Calu3 (cell line): ENCODE results near the gene MEGF9. TPM values are rescaled to one million over a fixed set of nuclear protein-coding genes. Genes with fewer than 3 reads are reported as not detected.

Experiments
- BruUV-seq: library from RNA; stranded (reverse); fragments of 400-500 nt; replicated peaks from 2 replicates; lab custom pipeline; 2021; lab: Mats Ljungman, UMichigan
- CTCF ChIA-PET: fragments of 300-600 bp; sonication (Branson Sonifier 250); formaldehyde crosslinking; loops from one replicate; lab custom pipeline; 2022; ENCODE audit warnings: antibody characterized with exemption; lab: Charles Lee
- DNase-seq: peaks from one replicate; pipeline ENCODE4 v3.0.0; 2022
- H3K27ac Mint-ChIP-seq: one replicate; pipeline ENCODE4 v1.8.0; 2022; ENCODE audit warnings: mixed read lengths; ENCODE audit not compliant: unreplicated experiment
- H3K27me3 Mint-ChIP-seq: one replicate; pipeline ENCODE4 v1.8.0; 2022; ENCODE audit warnings: mixed read lengths; ENCODE audit not compliant: unreplicated experiment
- H3K36me3 Mint-ChIP-seq: one replicate; pipeline ENCODE4 v1.8.0; 2022; ENCODE audit warnings: mild to moderate bottlenecking, moderate library complexity, mixed read lengths; ENCODE audit not compliant: insufficient read depth, unreplicated experiment
- H3K4me1 Mint-ChIP-seq: one replicate; pipeline ENCODE4 v1.8.0; 2022; ENCODE audit warnings: mild to moderate bottlenecking, low read depth, mixed read lengths; ENCODE audit not compliant: unreplicated experiment
- H3K4me3 Mint-ChIP-seq: one replicate; pipeline ENCODE4 v1.8.0; 2022; ENCODE audit warnings: mild to moderate bottlenecking, low read depth, moderate library complexity, mixed read lengths; ENCODE audit not compliant: unreplicated experiment
- H3K9me3 Mint-ChIP-seq: one replicate; pipeline ENCODE4 v1.8.0; 2022; ENCODE audit warnings: low read depth, mixed read lengths; ENCODE audit not compliant: unreplicated experiment
- CTCF ChIP-seq: fragments of 200-600 bp; IDR thresholded peaks from one replicate; pipeline ENCODE4 v1.8.0; 2022; ENCODE audit warnings: antibody characterized with exemption; ENCODE audit not compliant: unreplicated experiment
- intact Hi-C: fragments of 100-400 bp; cut with micrococcal nuclease; formaldehyde crosslinking; loops from one replicate; pipeline ENCODE4 v1.10.0; 2022; ENCODE audit not compliant: unreplicated experiment
- total RNA-seq: library from RNA; stranded (reverse); gene quantifications from 2 replicates; pipeline ENCODE4 v1.2.3, GENCODE V29; 2022

MEGF9 gene
- total RNA-seq, 1 experiment from 2014 or later, result 7.1 TPM

- no peak for TF ChIP-seq CTCF
- Mint-ChIP-seq H3K4me3 (no peak overlapping the region), H3K36me3 (peaks cover 21% of the 10 kb centered on the region), H3K4me1 (peaks cover 23% of the 10 kb centered on the region), H3K27ac (no peak overlapping the region), H3K27me3 (no peaks in the 10 kb centered on the region), H3K9me3 (no peaks in the 10 kb centered on the region)
- intact Hi-C loops, result no loop called here
- no peak for DNase-seq
- CTCF ChIA-PET, result no interaction called here
- BruUV-seq, result no TSS peak
Observed at GRCh38 chr9:120716483-120716882, 2.2 kb upstream of the MEGF9 start.

GRCh38 chr9:120715389-120715924 is 1.2 kb upstream of the MEGF9 start:
- no TSS peak for BruUV-seq
- intact Hi-C loops, result no loop called here
- H3K27ac Mint-ChIP-seq, result no peak overlapping the region
- peaks cover 26% of the 10 kb centered on the region for H3K4me1 Mint-ChIP-seq
- no peak overlapping the region for H3K4me3 Mint-ChIP-seq
- H3K9me3 Mint-ChIP-seq, result no peaks in the 10 kb centered on the region
- no peak for TF ChIP-seq CTCF
- no peak for DNase-seq
- CTCF ChIA-PET, result no interaction called here
- H3K27me3 Mint-ChIP-seq, result no peaks in the 10 kb centered on the region
- peaks cover 21% of the 10 kb centered on the region for H3K36me3 Mint-ChIP-seq

- TF ChIP-seq CTCF, result no peak
- intact Hi-C loops, result no loop called here
- no peak for DNase-seq
- CTCF ChIA-PET, result no interaction called here
- peak overlapping the region; percentile 87 for H3K4me3 Mint-ChIP-seq
- H3K9me3 Mint-ChIP-seq, result no peaks in the 10 kb centered on the region
- peaks cover 21% of the 10 kb centered on the region for H3K36me3 Mint-ChIP-seq
- peaks cover 26% of the 10 kb centered on the region for H3K4me1 Mint-ChIP-seq
- H3K27me3 Mint-ChIP-seq, result no peaks in the 10 kb centered on the region
- BruUV-seq, result no TSS peak
- no peak overlapping the region for H3K27ac Mint-ChIP-seq
Observed at GRCh38 chr9:120714846-120715388, 647 bp upstream of the MEGF9 start.

- CTCF ChIA-PET, result interaction anchor here (1.0 to 2.8 kb wide), 2 partner anchors 17 to 94 kb away, joined by 4 to 7 read pairs; no protein-coding TSS in a partner anchor
- TF ChIP-seq CTCF, result no peak
- Mint-ChIP-seq H3K27ac (peak overlapping the region; percentile 58), H3K4me1 (peaks cover 26% of the 10 kb centered on the region), H3K27me3 (no peaks in the 10 kb centered on the region), H3K9me3 (no peaks in the 10 kb centered on the region), H3K4me3 (peak overlapping the region; percentile 87), H3K36me3 (peaks cover 21% of the 10 kb centered on the region)
- DNase-seq, result peak; percentile 15
- intact Hi-C loops, result no loop called here
- BruUV-seq, result no TSS peak
Observed at GRCh38 chr9:120713257-120714087, 798 bp downstream of the MEGF9 start.
